ENCODE data around the gene PRPF39.

GRCh38 chr14:45134051-45134958 lies 50.4 kb downstream of the PRPF39 start, which contains the start of gene FKBP3:
- peak; percentile 50 for TF ChIP-seq GABPA (IDR thresholded peaks at IDR 0.05; ENCODE audit: low read depth, low read length)
- TF ChIP-seq GABPA (CRISPR knock-in tag; IDR thresholded peaks at IDR 0.05; ENCODE audit: low read depth) = peak; percentile 83
- no peak for TF ChIP-seq NFE2 (CRISPR knock-in tag; IDR thresholded peaks at IDR 0.05)
- TF ChIP-seq ZNF10 (CRISPR knock-in tag; IDR thresholded peaks at IDR 0.05; ENCODE audit: borderline replicate concordance, low read depth) = no peak
- TF ChIP-seq ZBTB1 (CRISPR knock-in tag; IDR thresholded peaks at IDR 0.05; ENCODE audit: borderline replicate concordance) = no peak
- peak; percentile 83 to 89 for TF ChIP-seq POLR2A (IDR thresholded peaks at IDR 0.05; ENCODE audit: insufficient read depth in 1 of 2, low read depth in 2 of 2, low read length in 2 of 2)
- peak; percentile 40; the same call in 1 of the 2 replicates for TF ChIP-seq PAX8 (CRISPR knock-in tag; IDR thresholded peaks at IDR 0.05; ENCODE audit: borderline replicate concordance)
- peak; percentile 55; the same call in 1 of the 2 replicates for TF ChIP-seq GZF1 (CRISPR knock-in tag; IDR thresholded peaks at IDR 0.05)
- TF ChIP-seq SIN3A (IDR thresholded peaks at IDR 0.05; ENCODE audit: borderline replicate concordance, low read depth, low read length) = peak; percentile 75; the same call in 1 of the 2 replicates
- TF ChIP-seq RXRA (CRISPR knock-in tag; IDR thresholded peaks at IDR 0.05) = peak; percentile 28; the same call in 1 of the 2 replicates

Measured in HepG2 (cell line).